DOHH2 (cell line): Measurements from ENCODE around the gene MGAT4A.

ENCODE experiments used
- CTCF ChIP-seq: fragments of 200-600 bp; sonication (generic); IDR thresholded peaks from one replicate; pipeline ENCODE4 v1.5.1; 2014; ENCODE audit warnings: antibody characterized with exemption, mild to moderate bottlenecking, low read depth, low read length; ENCODE audit not compliant: poor library complexity, severe bottlenecking
- EZH2phosphoT487 ChIP-seq: fragments of 200-600 bp; sonication (generic); IDR thresholded peaks from 2 replicates; pipeline ENCODE4 v1.6.1; 2017; ENCODE audit warnings: borderline replicate concordance, mild to moderate bottlenecking, antibody characterized with exemption, low read length, moderate library complexity, mixed read lengths

DNA sequence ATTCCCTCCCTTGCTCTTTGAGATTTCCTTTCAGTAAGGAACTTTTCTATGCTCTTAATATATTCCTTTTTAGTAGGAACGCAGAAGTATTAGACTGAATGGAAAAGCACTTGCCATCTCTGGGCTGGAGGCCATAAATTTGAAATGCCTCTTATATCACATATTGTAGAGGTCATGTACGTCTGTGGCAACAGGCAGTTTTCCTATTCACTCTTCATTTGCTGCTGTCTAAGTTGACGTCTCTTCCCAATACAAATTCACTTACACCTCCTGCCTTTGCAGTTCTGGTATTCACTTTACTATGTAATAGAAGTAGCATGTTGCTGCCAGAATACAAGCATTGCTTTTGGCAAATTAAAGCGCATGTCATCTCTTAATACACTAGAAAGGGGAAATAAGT, 34.7 kb downstream of the MGAT4A start:
- TF ChIP-seq CTCF (no peak), EZH2phosphoT487 (no peak)
